ENCODE results near the gene EPB41L1. TPM values are rescaled to one million over a fixed set of nuclear protein-coding genes. Genes with fewer than 3 reads are reported as not detected.

Gene EPB41L1
- total RNA-seq, 1 donor from 2014 or later, result 31.4 TPM

DNA sequence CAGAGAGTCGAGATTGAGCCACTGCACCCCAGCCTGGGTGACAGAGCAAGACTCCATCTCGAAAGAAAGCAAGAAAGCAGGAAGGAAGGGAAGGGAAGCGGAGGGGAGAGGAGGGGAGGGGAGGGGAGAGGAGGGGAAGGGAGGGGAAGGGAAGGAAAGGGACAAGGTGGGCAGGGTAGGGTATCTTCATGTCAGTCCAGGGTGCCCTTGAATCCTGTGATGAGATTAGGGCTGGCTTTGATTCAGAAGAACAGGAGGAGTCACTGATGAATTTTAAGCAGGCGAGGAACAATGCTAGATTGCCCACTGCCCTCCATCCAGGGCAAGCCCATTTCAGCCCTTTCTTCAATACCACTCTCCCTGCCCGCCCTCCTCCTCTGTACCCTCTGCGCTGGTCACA, 35.0 kb upstream of the EPB41L1 start:
- Mint-ChIP-seq H3K36me3 (ENCODE audit: unreplicated experiment) (no peaks in the 10 kb centered on the region), H3K4me3 (ENCODE audit: unreplicated experiment) (no peak overlapping the region), H3K27me3 (ENCODE audit: unreplicated experiment) (peaks cover 2% of the 10 kb centered on the region), H3K9me3 (ENCODE audit: unreplicated experiment) (no peaks in the 10 kb centered on the region), H3K27ac (ENCODE audit: unreplicated experiment) (no peak overlapping the region), H3K4me1 (ENCODE audit: unreplicated experiment) (peaks cover 4% of the 10 kb centered on the region)
- no peak for DNase-seq (ENCODE audit: extremely low spot score, unreplicated experiment)
- TF ChIP-seq, protein P1, sequence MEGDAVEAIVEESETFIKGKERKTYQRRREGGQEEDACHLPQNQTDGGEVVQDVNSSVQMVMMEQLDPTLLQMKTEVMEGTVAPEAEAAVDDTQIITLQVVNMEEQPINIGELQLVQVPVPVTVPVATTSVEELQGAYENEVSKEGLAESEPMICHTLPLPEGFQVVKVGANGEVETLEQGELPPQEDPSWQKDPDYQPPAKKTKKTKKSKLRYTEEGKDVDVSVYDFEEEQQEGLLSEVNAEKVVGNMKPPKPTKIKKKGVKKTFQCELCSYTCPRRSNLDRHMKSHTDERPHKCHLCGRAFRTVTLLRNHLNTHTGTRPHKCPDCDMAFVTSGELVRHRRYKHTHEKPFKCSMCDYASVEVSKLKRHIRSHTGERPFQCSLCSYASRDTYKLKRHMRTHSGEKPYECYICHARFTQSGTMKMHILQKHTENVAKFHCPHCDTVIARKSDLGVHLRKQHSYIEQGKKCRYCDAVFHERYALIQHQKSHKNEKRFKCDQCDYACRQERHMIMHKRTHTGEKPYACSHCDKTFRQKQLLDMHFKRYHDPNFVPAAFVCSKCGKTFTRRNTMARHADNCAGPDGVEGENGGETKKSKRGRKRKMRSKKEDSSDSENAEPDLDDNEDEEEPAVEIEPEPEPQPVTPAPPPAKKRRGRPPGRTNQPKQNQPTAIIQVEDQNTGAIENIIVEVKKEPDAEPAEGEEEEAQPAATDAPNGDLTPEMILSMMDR (IDR thresholded peaks at IDR 0.05), result no peak

DNA sequence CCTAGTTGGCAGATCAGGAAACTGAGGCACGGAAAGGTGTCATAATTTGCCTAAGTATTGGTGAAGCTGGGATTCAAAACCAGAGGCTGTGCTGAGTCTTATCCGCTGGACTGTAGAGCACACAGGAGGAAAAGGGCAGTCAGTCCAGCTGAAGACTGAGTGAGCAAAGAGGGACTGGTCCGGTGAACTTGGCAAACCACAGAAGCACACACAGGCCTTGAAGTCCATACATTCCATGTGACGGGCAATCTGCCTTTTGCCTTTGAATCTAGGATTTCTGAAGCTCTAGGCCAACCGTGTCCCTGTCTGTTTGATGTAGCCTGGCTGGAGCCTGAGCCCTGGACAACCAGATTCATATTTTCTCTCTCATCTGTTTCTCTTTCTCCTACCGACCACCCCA, 34.3 kb upstream of the EPB41L1 start:
- TF ChIP-seq, protein P1 (IDR thresholded peaks at IDR 0.05), result no peak
- Mint-ChIP-seq H3K36me3 (ENCODE audit: unreplicated experiment) (no peaks in the 10 kb centered on the region), H3K4me3 (ENCODE audit: unreplicated experiment) (no peak overlapping the region), H3K4me1 (ENCODE audit: unreplicated experiment) (peaks cover 4% of the 10 kb centered on the region), H3K27me3 (ENCODE audit: unreplicated experiment) (peaks cover 2% of the 10 kb centered on the region), H3K9me3 (ENCODE audit: unreplicated experiment) (no peaks in the 10 kb centered on the region), H3K27ac (ENCODE audit: unreplicated experiment) (no peak overlapping the region)
- no peak for DNase-seq (ENCODE audit: extremely low spot score, unreplicated experiment)

DNA sequence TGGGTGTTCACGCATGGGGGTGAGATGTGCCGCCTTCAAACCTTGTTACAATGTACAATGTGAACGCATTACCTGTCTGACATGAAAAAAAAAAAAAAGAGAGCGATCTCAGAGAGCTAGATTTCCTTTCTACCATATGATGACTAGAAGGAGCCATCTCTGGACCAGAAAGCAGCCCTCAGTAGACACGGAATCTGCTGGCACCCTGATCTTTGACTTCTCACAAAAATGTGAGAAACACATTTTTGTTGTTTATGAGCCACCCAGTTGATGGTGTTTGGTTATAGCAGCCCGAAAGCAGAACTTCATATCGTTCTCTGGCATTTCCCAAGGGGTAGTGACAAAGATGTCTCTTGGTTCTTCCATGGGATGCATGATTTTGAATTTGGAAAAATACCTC, 33.5 kb upstream of the EPB41L1 start:
- H3K27ac Mint-ChIP-seq (ENCODE audit: unreplicated experiment), result no peak overlapping the region
- peaks cover 2% of the 10 kb centered on the region for H3K27me3 Mint-ChIP-seq (ENCODE audit: unreplicated experiment)
- no peak overlapping the region for H3K4me3 Mint-ChIP-seq (ENCODE audit: unreplicated experiment)
- no peak for DNase-seq (ENCODE audit: extremely low spot score, unreplicated experiment)
- H3K9me3 Mint-ChIP-seq (ENCODE audit: unreplicated experiment), result no peaks in the 10 kb centered on the region
- H3K4me1 Mint-ChIP-seq (ENCODE audit: unreplicated experiment), result peaks cover 4% of the 10 kb centered on the region
- TF ChIP-seq, protein P1 (IDR thresholded peaks at IDR 0.05), result no peak
- no peaks in the 10 kb centered on the region for H3K36me3 Mint-ChIP-seq (ENCODE audit: unreplicated experiment)

DNA sequence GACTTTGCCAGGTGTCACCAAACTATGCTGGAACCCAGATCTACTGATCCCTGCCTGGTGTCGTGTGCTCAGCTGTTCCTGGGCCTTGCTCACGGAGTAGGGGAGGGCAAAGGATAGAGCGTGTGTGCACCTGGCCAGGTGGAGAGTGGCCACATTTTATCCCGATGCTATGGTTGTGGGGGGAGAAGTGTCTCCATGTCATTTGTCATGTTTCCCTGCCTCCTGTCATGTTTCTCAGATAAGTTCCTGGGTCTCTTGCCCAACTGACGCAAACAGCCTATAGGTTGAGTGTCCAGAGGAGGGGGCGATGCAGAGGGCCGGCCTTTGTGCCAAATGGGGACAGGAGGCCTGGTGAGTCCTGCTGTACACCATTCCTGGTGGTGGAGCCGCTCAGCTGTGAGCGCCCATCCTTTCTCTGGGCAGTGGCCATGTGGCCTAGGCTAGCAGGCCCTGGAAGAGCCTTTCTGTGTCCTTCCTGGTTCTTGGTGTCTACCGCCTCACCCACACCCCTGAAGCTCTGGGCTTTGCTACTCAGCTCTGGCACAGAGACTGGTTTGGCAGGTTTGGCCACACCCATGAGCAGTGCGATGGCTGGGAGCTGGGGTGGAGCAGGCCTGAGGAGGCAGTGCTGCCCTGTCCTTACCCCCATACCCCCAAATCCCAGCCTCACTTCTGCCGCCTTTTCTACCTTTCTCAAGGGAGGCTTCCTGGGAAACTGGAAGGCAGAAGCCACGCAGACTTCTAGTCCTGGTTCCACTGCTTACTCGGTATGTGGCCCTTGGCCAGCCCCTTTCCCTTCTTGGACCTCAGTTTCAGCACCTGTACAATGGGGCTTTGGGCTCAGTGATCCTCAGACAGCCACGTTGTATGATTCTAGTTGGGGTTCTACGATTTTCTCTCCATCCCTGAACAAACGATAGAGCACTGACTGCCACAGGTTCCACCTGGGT, 32.3 kb upstream of the EPB41L1 start:
- Mint-ChIP-seq H3K36me3 (ENCODE audit: unreplicated experiment) (no peaks in the 10 kb centered on the region), H3K27ac (ENCODE audit: unreplicated experiment) (no peak overlapping the region), H3K4me1 (ENCODE audit: unreplicated experiment) (peaks cover under 1% of the 10 kb centered on the region), H3K9me3 (ENCODE audit: unreplicated experiment) (no peaks in the 10 kb centered on the region), H3K27me3 (ENCODE audit: unreplicated experiment) (peaks cover 2% of the 10 kb centered on the region), H3K4me3 (ENCODE audit: unreplicated experiment) (no peak overlapping the region)
- TF ChIP-seq, protein P1 (IDR thresholded peaks at IDR 0.05), result no peak
- no peak for DNase-seq (ENCODE audit: extremely low spot score, unreplicated experiment)

DNA sequence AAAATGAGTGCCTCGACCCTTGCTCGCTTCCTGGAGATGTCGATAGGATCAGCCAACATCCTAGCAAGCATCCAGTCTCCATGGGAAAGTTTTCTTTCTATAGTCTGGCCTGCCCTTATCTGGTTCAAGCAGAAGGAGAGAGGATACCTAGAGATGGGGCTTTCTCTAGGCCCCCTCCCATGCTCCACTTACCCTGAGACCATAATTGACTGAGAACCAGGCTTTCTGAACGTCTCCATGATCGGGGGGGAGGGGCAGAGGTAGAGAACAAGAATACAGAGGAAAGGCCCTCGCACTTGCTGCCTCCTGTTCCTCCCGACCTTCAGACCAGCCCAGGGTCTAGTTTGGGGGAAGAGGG, 31.6 kb upstream of the EPB41L1 start:
- no peaks in the 10 kb centered on the region for H3K36me3 Mint-ChIP-seq (ENCODE audit: unreplicated experiment)
- H3K27ac Mint-ChIP-seq (ENCODE audit: unreplicated experiment), result no peak overlapping the region
- no peak overlapping the region for H3K4me3 Mint-ChIP-seq (ENCODE audit: unreplicated experiment)
- no peak for DNase-seq (ENCODE audit: extremely low spot score, unreplicated experiment)
- no peaks in the 10 kb centered on the region for H3K9me3 Mint-ChIP-seq (ENCODE audit: unreplicated experiment)
- peaks cover 2% of the 10 kb centered on the region for H3K4me1 Mint-ChIP-seq (ENCODE audit: unreplicated experiment)
- TF ChIP-seq, protein P1 (IDR thresholded peaks at IDR 0.05), result no peak
- peaks cover 2% of the 10 kb centered on the region for H3K27me3 Mint-ChIP-seq (ENCODE audit: unreplicated experiment)
